ENCODE measurements around the gene DRG1. TPM values are rescaled to one million over a fixed set of nuclear protein-coding genes. Genes with fewer than 3 reads are reported as not detected.

Gene DRG1
- total and polyA plus RNA-seq, 2 experiments from 2014 or later, result 63.9 to 87.6 TPM

DNA sequence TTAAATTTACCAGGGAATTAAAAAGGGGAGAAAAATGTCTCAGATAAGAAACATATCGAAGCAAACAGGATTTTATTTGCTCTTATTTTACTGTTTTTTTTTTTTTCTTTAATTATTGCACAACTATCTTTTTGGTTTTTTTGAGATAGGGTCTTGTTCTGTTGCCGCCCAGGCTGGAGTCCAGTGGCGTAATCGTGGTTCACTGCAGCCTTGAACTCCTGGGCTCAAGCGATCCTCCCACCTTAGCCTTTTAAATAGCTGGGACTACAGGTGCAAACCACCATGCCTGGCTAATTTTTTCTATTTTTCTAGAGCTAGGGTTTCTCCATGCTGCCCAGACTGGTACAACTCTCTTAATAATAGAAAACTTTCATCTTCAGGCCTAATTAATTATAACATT, 32.5 kb downstream of the DRG1 start (continued):
- TF ChIP-seq, protein P1, sequence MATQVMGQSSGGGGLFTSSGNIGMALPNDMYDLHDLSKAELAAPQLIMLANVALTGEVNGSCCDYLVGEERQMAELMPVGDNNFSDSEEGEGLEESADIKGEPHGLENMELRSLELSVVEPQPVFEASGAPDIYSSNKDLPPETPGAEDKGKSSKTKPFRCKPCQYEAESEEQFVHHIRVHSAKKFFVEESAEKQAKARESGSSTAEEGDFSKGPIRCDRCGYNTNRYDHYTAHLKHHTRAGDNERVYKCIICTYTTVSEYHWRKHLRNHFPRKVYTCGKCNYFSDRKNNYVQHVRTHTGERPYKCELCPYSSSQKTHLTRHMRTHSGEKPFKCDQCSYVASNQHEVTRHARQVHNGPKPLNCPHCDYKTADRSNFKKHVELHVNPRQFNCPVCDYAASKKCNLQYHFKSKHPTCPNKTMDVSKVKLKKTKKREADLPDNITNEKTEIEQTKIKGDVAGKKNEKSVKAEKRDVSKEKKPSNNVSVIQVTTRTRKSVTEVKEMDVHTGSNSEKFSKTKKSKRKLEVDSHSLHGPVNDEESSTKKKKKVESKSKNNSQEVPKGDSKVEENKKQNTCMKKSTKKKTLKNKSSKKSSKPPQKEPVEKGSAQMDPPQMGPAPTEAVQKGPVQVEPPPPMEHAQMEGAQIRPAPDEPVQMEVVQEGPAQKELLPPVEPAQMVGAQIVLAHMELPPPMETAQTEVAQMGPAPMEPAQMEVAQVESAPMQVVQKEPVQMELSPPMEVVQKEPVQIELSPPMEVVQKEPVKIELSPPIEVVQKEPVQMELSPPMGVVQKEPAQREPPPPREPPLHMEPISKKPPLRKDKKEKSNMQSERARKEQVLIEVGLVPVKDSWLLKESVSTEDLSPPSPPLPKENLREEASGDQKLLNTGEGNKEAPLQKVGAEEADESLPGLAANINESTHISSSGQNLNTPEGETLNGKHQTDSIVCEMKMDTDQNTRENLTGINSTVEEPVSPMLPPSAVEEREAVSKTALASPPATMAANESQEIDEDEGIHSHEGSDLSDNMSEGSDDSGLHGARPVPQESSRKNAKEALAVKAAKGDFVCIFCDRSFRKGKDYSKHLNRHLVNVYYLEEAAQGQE (IDR thresholded peaks at IDR 0.05; ENCODE audit: unreplicated experiment), result no peak
- TF ChIP-seq CREB1 (CRISPR knock-in tag; IDR thresholded peaks at IDR 0.05; ENCODE audit: low read depth) (no peak), STAT1 (IDR thresholded peaks at IDR 0.05; ENCODE audit: unreplicated experiment) (no peak), EZH2phosphoT487 (IDR thresholded peaks at IDR 0.05; ENCODE audit: unreplicated experiment) (no peak), POLR2AphosphoS5 (IDR thresholded peaks at IDR 0.05; ENCODE audit: low read depth) (no peak), JUNB (IDR thresholded peaks at IDR 0.05; ENCODE audit: unreplicated experiment) (no peak)

DNA sequence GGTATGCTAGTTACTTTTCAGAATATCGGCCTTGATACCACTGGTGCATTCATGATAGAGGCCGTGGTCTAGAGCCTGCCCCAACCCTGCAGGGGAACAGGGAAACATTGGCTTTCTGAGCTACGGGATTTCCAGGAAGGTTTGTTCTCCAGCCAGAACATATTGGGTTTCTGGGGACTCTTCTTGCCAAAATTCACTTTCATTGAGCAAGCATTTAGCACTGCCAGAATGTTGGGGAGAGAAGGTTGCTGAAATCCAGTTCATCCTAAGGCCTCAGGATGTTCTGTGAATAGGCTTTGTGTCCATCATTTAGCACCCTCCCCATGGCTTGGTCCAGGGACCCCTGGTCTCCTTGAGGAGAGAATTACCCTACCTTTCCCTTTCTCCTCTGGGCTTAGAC, 36.7 kb downstream of the DRG1 start:
- H3K4me3 ChIP-seq, result no peak overlapping the region
- Mint-ChIP-seq H3K27me3 (ENCODE audit: insufficient read depth, low read depth, poor library complexity) (peaks cover 6% of the 10 kb centered on the region), H3K27ac (no peak overlapping the region), H3K9me3 (no peaks in the 10 kb centered on the region), H3K36me3 (ENCODE audit: low read depth) (peaks cover 85% of the 10 kb centered on the region), H3K4me3 (no peak overlapping the region), H3K4me1 (no peaks in the 10 kb centered on the region)
- H4K20me1 ChIP-seq (replicated peaks; ENCODE audit: insufficient read depth), result peaks cover 9% of the 10 kb centered on the region; the same call in 1 of the 2 replicates
- H3K4me2 ChIP-seq, result no peak overlapping the region
- peaks cover 36% of the 10 kb centered on the region for H3K36me3 ChIP-seq (ENCODE audit: insufficient read depth)
- 0 out of 2 replicates have a peak overlapping the region, but pooled peaks have one; percentile 42 for H3K27ac ChIP-seq (ENCODE audit: low read depth)
- ATAC-seq (no peak), DNase-seq (ENCODE audit: low spot score) (no peak)
- no peaks in the 10 kb centered on the region for H3K79me2 ChIP-seq (replicated peaks; ENCODE audit: insufficient read depth)
- H3K4me1 ChIP-seq (ENCODE audit: insufficient read depth), result no peaks in the 10 kb centered on the region
- H2AFZ ChIP-seq, result no peak overlapping the region
- H3F3A ChIP-seq (replicated peaks; ENCODE audit: low read depth), result 0 out of 2 replicates have a peak, but pooled peaks cover 4% of the 10 kb centered on the region
- H3K9me2 ChIP-seq (ENCODE audit: insufficient read depth), result no peaks in the 10 kb centered on the region
- no peaks in the 10 kb centered on the region for H3K27me3 ChIP-seq (ENCODE audit: insufficient read depth)
- TF ChIP-seq NANOG (IDR thresholded peaks at IDR 0.05; ENCODE audit: borderline replicate concordance) (no peak), EZH2 (IDR thresholded peaks at IDR 0.05; ENCODE audit: low read depth, unreplicated experiment) (no peak), STAT1 (IDR thresholded peaks at IDR 0.05; ENCODE audit: unreplicated experiment) (no peak)
- TF ChIP-seq, protein P2, sequence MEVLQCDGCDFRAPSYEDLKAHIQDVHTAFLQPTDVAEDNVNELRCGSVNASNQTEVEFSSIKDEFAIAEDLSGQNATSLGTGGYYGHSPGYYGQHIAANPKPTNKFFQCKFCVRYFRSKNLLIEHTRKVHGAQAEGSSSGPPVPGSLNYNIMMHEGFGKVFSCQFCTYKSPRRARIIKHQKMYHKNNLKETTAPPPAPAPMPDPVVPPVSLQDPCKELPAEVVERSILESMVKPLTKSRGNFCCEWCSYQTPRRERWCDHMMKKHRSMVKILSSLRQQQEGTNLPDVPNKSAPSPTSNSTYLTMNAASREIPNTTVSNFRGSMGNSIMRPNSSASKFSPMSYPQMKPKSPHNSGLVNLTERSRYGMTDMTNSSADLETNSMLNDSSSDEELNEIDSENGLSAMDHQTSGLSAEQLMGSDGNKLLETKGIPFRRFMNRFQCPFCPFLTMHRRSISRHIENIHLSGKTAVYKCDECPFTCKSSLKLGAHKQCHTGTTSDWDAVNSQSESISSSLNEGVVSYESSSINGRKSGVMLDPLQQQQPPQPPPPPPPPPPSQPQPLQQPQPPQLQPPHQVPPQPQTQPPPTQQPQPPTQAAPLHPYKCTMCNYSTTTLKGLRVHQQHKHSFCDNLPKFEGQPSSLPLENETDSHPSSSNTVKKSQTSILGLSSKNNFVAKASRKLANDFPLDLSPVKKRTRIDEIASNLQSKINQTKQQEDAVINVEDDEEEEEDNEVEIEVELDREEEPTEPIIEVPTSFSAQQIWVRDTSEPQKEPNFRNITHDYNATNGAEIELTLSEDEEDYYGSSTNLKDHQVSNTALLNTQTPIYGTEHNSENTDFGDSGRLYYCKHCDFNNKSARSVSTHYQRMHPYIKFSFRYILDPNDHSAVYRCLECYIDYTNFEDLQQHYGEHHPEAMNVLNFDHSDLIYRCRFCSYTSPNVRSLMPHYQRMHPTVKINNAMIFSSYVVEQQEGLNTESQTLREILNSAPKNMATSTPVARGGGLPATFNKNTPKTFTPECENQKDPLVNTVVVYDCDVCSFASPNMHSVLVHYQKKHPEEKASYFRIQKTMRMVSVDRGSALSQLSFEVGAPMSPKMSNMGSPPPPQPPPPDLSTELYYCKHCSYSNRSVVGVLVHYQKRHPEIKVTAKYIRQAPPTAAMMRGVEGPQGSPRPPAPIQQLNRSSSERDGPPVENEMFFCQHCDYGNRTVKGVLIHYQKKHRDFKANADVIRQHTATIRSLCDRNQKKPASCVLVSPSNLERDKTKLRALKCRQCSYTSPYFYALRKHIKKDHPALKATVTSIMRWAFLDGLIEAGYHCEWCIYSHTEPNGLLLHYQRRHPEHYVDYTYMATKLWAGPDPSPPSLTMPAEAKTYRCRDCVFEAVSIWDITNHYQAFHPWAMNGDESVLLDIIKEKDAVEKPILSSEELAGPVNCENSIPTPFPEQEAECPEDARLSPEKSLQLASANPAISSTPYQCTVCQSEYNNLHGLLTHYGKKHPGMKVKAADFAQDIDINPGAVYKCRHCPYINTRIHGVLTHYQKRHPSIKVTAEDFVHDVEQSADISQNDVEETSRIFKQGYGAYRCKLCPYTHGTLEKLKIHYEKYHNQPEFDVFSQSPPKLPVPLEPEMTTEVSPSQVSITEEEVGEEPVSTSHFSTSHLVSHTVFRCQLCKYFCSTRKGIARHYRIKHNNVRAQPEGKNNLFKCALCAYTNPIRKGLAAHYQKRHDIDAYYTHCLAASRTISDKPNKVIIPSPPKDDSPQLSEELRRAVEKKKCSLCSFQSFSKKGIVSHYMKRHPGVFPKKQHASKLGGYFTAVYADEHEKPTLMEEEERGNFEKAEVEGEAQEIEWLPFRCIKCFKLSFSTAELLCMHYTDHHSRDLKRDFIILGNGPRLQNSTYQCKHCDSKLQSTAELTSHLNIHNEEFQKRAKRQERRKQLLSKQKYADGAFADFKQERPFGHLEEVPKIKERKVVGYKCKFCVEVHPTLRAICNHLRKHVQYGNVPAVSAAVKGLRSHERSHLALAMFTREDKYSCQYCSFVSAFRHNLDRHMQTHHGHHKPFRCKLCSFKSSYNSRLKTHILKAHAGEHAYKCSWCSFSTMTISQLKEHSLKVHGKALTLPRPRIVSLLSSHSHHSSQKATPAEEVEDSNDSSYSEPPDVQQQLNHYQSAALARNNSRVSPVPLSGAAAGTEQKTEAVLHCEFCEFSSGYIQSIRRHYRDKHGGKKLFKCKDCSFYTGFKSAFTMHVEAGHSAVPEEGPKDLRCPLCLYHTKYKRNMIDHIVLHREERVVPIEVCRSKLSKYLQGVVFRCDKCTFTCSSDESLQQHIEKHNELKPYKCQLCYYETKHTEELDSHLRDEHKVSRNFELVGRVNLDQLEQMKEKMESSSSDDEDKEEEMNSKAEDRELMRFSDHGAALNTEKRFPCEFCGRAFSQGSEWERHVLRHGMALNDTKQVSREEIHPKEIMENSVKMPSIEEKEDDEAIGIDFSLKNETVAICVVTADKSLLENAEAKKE (CRISPR knock-in tag; IDR thresholded peaks at IDR 0.05), result no peak
- TF ChIP-seq, protein P3, sequence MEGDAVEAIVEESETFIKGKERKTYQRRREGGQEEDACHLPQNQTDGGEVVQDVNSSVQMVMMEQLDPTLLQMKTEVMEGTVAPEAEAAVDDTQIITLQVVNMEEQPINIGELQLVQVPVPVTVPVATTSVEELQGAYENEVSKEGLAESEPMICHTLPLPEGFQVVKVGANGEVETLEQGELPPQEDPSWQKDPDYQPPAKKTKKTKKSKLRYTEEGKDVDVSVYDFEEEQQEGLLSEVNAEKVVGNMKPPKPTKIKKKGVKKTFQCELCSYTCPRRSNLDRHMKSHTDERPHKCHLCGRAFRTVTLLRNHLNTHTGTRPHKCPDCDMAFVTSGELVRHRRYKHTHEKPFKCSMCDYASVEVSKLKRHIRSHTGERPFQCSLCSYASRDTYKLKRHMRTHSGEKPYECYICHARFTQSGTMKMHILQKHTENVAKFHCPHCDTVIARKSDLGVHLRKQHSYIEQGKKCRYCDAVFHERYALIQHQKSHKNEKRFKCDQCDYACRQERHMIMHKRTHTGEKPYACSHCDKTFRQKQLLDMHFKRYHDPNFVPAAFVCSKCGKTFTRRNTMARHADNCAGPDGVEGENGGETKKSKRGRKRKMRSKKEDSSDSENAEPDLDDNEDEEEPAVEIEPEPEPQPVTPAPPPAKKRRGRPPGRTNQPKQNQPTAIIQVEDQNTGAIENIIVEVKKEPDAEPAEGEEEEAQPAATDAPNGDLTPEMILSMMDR (conservative IDR thresholded peaks at IDR 0.05; ENCODE audit: low read depth in 2 of 2), result no peak
- TF ChIP-seq, protein P1 (IDR thresholded peaks at IDR 0.05; ENCODE audit: unreplicated experiment), result no peak

Measured in GM23338 (cell line).